Coronary artery (tissue), 2 donors: Measurements from ENCODE around the gene VWCE.
"Not testable (repeated sequence)": the region's sequence is repeated elsewhere in the genome, so short reads cannot be mapped to it uniquely, and the experiment has no call there.

Source experiments
- DNase-seq: peaks from one replicate; pipeline ENCODE4 v3.0.0-alpha.2; 2017; ENCODE audit warnings: low spot score
- H3K27ac ChIP-seq, 2 donors: fragments of 200-600 bp; sonication (generic); one replicate each; pipeline ENCODE4 v1.5.1; 2016 to 2019
- H3K4me3 ChIP-seq: fragments of 200-600 bp; sonication (generic); 2 replicates; pipeline ENCODE4 v1.5.1; 2016; ENCODE audit warnings: mild to moderate bottlenecking, moderate library complexity
- TF ChIP-seq, protein P1 (sequence below): fragments of 200-600 bp; sonication (generic); IDR thresholded peaks from one replicate; pipeline ENCODE4 v1.5.1; 2019; ENCODE audit warnings: antibody characterized with exemption

Gene VWCE

DNA sequence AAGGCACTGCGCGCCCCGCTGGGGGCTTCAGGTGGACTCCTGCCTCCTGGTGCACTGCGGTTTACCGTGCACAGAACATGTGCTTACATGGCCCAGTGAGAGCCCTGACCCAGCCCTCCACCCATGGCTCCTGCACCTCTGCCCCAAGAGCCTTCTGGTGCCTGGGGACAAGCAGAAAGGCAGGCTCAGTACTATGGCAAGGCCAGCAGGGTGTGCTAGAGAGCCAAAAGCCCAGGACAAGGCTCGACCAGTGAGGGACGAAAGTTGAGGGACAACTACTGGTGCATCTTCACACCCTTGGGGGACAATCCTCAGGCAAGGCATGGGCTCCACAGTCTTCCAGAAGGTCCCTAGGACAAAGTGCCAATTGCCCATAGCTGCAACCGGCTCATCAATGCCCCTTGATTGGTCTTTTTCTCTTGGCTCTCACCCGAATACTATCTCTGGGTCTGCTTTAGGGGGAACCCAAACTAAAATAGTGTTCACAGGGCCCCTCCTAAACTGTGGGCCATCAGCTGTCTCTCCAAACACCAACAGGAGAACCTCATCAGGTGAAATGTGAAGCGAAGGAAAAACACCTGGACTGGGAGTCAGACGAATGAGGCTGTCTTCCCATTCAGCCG, 40.6 kb downstream of the VWCE start:
- DNase-seq, result no peak
- H3K4me3 ChIP-seq, result no peak overlapping the region
- H3K27ac ChIP-seq, result no peak overlapping the region
- TF ChIP-seq, protein P1, sequence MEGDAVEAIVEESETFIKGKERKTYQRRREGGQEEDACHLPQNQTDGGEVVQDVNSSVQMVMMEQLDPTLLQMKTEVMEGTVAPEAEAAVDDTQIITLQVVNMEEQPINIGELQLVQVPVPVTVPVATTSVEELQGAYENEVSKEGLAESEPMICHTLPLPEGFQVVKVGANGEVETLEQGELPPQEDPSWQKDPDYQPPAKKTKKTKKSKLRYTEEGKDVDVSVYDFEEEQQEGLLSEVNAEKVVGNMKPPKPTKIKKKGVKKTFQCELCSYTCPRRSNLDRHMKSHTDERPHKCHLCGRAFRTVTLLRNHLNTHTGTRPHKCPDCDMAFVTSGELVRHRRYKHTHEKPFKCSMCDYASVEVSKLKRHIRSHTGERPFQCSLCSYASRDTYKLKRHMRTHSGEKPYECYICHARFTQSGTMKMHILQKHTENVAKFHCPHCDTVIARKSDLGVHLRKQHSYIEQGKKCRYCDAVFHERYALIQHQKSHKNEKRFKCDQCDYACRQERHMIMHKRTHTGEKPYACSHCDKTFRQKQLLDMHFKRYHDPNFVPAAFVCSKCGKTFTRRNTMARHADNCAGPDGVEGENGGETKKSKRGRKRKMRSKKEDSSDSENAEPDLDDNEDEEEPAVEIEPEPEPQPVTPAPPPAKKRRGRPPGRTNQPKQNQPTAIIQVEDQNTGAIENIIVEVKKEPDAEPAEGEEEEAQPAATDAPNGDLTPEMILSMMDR, result peak; percentile 47

DNA sequence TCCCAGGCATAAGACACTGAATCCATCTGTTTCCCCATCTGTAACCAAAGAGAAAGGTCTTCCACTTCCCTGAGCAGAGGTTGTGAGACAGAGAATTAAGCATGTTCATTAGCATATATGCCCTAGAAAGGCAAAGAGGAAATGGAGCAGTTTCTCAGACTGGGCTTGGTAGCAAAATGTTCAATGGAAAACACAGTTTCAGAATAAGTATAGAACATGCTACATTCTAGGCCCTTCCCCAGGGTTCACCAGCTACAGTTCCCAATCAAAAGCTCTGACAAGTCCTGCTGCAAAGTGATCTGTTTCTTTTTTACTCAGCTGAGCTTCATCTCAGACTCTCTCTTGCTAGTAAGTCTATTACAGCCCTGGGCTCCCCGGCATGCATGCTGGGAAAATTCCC, 42.8 kb downstream of the VWCE start:
- DNase-seq, H3K27ac ChIP-seq, H3K4me3 ChIP-seq: not testable (repeated sequence)

GRCh38 chr11:61250796-61251765, 44.0 kb downstream of the VWCE start:
- not testable (repeated sequence) for DNase-seq, H3K27ac ChIP-seq, H3K4me3 ChIP-seq

DNA sequence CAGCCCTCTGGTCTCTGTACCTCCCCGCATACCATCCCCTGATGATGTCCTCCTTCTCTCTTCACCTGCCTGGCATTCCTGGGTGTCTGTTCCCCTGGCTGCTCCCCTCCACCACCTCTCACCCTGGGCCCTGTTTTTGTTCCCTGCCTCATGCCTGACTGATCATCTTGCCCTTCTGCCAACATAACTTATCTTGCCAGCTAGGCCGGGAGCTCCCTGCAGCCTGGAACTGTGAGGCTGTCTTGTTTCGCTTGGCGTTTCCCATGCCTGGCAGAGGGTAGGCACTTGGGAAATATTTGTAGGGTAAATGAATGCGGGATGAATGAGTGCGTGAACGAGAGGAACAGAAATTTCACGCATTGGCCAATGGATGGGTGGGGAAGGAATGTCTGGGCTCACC, 45.9 kb downstream of the VWCE start:
- not testable (repeated sequence) for H3K4me3 ChIP-seq, DNase-seq, H3K27ac ChIP-seq

- H3K27ac ChIP-seq, DNase-seq, H3K4me3 ChIP-seq: not testable (repeated sequence)
Measured at GRCh38 chr11:61248071-61248470, 47.0 kb downstream of the VWCE start.

DNA sequence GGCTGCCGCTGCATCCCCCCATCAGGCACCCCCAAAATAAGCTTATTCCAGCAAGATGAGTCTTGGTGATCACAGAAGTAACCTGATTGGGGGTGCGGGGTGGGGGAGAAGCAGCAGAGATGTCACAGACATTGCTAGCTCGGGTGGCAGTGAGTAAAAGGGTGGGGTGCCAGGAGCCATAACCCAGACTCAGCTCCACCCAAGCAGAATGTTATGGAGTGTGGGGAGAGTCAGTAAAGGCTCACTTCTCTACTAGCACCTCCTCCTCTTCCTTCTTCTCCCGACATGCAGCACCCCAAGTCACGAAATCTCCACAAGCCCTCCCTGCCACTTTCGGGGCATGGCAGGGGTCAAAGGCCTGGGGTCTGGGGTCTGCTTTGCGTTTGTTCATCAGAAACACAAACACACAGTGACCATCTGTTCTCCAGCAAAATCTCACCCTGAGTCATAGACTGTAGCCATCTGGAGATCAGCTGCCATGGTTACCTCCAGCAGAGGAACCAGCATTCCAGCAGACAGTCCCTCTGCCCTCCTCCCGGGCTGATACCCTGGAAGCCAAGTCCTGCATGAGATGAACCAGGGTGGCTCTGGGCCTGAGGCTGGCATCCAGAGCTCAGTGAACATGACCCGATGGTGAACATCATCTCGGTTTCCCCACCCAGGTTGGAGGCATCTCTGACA, 49.7 kb downstream of the VWCE start:
- H3K27ac ChIP-seq, DNase-seq, H3K4me3 ChIP-seq: not testable (repeated sequence)

- not testable (repeated sequence) for H3K4me3 ChIP-seq, H3K27ac ChIP-seq, DNase-seq
Measured at GRCh38 chr11:61241526-61241925, 53.6 kb downstream of the VWCE start.

DNA sequence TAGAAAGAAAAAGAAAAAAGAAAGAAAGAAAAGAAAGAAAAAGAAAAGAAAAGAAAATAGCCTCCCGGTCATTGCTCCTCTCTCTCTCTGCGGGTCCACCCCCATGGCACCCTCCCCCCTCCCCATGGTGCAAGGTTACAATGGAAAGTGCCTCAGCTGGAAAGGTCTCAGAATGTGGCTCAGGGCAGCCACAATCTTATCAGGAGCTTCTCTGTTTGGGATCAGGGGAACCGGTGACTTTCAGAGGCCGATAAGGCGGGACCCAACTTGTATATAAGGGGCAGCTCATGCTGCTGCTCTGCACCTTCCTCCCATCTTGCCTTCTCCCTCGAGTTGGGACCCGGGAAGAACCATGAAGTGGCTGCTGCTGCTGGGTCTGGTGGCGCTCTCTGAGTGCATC, 54.2 kb downstream of the VWCE start, which contains the start of gene PGA5:
Gene PGA5, plus strand, starts transcription at position 301 of the 400 bp plus-strand sequence. Its CDS starts 52 bp downstream, at position 353.
- H3K4me3 ChIP-seq, H3K27ac ChIP-seq, DNase-seq: not testable (repeated sequence)

DNA sequence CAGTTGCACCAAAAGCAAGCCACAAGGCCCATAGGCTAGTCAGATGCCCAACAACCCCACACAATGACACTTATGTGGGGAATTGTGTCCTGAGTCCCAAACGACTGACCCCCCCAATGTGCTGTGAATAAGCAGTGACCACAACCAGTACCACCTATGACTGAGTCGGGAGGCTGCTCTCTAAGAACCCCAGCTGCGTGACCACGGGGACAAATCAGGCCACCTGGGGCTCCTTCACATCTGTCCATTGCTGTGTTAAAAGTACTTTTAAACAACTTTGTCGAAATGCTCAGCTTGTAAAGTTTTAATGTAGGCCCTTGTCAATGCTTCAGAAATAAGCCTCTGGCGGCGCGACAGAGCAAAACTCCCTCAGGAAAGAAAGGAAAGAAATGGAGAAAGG, 54.8 kb downstream of the VWCE start:
- DNase-seq, H3K27ac ChIP-seq, H3K4me3 ChIP-seq: not testable (repeated sequence)

- not testable (repeated sequence) for DNase-seq, H3K4me3 ChIP-seq, H3K27ac ChIP-seq
Measured at GRCh38 chr11:61237130-61237529, 58.0 kb downstream of the VWCE start.

DNA sequence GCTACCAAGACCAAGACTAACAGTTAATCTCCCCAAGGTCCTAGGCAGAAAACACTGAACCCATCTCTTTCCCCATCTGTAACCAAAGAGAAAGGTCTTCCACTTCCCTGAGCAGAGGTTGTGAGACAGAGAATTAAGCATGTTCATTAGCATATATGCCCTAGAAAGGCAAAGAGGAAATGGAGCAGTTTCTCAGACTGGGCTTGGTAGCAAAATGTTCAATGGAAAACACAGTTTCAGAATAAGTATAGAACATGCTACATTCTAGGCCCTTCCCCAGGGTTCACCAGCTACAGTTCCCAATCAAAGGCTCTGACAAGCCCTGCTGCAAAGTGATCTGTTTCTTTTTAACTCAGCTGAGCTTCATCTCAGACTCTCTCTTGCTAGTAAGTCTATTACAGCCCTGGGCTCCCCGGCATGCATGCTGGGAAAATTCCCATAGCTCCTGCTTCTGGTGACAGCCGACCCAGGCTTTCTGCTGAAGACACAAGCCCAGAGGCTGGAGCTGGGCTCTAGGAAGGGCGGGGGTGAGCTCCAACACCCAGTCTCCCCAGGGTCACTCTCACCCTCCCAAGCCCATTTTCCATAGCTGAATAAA, 62.5 kb downstream of the VWCE start:
- not testable (repeated sequence) for H3K27ac ChIP-seq, DNase-seq, H3K4me3 ChIP-seq

GRCh38 chr11:61231585-61231984, 63.5 kb downstream of the VWCE start:
- not testable (repeated sequence) for H3K27ac ChIP-seq

DNA sequence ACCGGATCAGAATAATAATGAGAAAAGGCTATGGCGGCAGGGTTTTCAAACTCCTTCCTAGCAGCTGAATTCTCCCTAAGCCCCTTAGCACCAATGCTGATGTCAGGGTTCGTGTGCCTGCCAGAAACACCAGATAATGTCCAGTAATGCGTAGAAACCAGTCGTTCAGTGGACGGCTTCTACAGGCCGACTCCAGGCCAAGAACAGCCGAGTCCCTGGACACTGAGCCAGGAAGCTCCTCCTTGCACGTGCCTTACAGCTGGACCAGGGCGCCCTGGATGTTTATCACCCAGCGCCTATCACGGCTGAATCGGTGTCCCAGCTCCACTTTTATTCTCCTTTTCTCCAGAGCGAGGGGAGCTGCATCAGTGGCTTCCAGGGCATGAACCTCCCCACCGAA, 64.1 kb downstream of the VWCE start:
- DNase-seq, H3K27ac ChIP-seq, H3K4me3 ChIP-seq: not testable (repeated sequence)

More at GRCh38 chr11:61231585-61231984, 63.5 kb downstream of the VWCE start:
- not testable (repeated sequence) for H3K4me3 ChIP-seq, DNase-seq

DNA sequence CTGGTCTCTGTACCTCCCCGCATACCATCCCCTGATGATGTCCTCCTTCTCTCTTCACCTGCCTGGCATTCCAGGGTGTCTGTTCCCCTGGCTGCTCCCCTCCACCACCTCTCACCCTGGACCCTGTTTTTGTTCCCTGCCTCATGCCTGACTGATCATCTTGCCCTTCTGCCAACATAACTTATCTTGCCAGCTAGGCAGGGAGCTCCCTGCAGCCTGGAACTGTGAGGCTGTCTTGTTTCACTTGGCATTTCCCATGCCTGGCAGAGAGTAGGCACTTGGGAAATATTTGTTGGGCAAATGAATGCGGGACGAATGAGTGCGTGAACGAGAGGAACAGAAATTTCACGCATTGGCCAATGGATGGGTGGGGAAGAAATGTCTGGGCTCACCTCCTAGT, 65.7 kb downstream of the VWCE start:
- not testable (repeated sequence) for H3K4me3 ChIP-seq

GRCh38 chr11:61226457-61227137, 68.5 kb downstream of the VWCE start:
- DNase-seq, H3K4me3 ChIP-seq: not testable (repeated sequence)

More for the DNA sequence above, 65.7 kb downstream of the VWCE start:
- DNase-seq, H3K27ac ChIP-seq: not testable (repeated sequence)

GRCh38 chr11:61222692-61223091, 72.4 kb downstream of the VWCE start:
- H3K27ac ChIP-seq, DNase-seq, H3K4me3 ChIP-seq: not testable (repeated sequence)

More at GRCh38 chr11:61226457-61227137, 68.5 kb downstream of the VWCE start:
- not testable (repeated sequence) for H3K27ac ChIP-seq

GRCh38 chr11:61222047-61222446, 73.1 kb downstream of the VWCE start, which contains the start of gene PGA4:
TSS of gene PGA4 (plus strand) at chr11:61222347. CDS start at chr11:61222401, 54 bp downstream.
- not testable (repeated sequence) for H3K27ac ChIP-seq, H3K4me3 ChIP-seq, DNase-seq
